Esophagus (tissue), 2 donors: ENCODE results near the gene ZCCHC4. TPM values are rescaled to one million over a fixed set of nuclear protein-coding genes. Genes with fewer than 3 reads are reported as not detected.

Experiments used
- H3K27ac ChIP-seq, 2 donors: one replicate each; pipeline ENCODE4 v1.5.1; 2013; ENCODE audit warnings: low read depth in 2 of 2, mild to moderate bottlenecking in 2 of 2, inconsistent platforms in 1 of 2, low read length in 1 of 2, moderate library complexity in 1 of 2
- H3K27me3 ChIP-seq, 2 donors: one replicate each; pipeline ENCODE4 v1.6.1; 2013; ENCODE audit warnings: low read length in 2 of 2, control low read depth in 1 of 2, mild to moderate bottlenecking in 1 of 2; ENCODE audit not compliant: insufficient read depth in 2 of 2, control insufficient read depth in 1 of 2
- H3K36me3 ChIP-seq, 2 donors: one replicate each; pipeline ENCODE4 v1.6.1; 2013; ENCODE audit warnings: low read length in 1 of 2; ENCODE audit not compliant: control insufficient read depth in 2 of 2, insufficient read depth in 2 of 2
- H3K4me1 ChIP-seq, 2 donors: one replicate each; pipeline ENCODE4 v1.6.1; 2013; ENCODE audit warnings: low read length in 1 of 2; ENCODE audit not compliant: control insufficient read depth in 2 of 2, insufficient read depth in 2 of 2
- H3K4me3 ChIP-seq, 2 donors: one replicate each; pipeline ENCODE4 v1.5.1; 2013; ENCODE audit warnings: low read length in 2 of 2, mild to moderate bottlenecking in 2 of 2, low read depth in 1 of 2, moderate library complexity in 1 of 2
- H3K9me3 ChIP-seq, 2 donors: one replicate each; pipeline ENCODE4 v1.6.1; 2013; ENCODE audit warnings: mild to moderate bottlenecking in 2 of 2, low read depth in 1 of 2, low read length in 1 of 2, moderate library complexity in 1 of 2; ENCODE audit not compliant: control insufficient read depth in 2 of 2, insufficient read depth in 1 of 2
- WGBS, 2 donors: extraction: QIAGEN DNeasy Blood & Tissue Kit; methylation state at CpG; one replicate each; pipeline ENCODE4 v1.1.7; 2013; 5-methylcytosine and 5-hydroxymethylcytosine counted together
- polyA plus RNA-seq, 2 donors: library from polyadenylated mRNA; stranded (reverse); fragments of 200-250 nt; gene quantifications; one replicate each; pipeline ENCODE4 v1.2.3, GENCODE V29; 2013
- donor health status: healthy with polysubstance abuse.
- donor health status: Bipolar disorder and iron deficiency.

The ZCCHC4 gene
- polyA plus RNA-seq, 2 donors: 3.5 to 5.9 TPM

DNA sequence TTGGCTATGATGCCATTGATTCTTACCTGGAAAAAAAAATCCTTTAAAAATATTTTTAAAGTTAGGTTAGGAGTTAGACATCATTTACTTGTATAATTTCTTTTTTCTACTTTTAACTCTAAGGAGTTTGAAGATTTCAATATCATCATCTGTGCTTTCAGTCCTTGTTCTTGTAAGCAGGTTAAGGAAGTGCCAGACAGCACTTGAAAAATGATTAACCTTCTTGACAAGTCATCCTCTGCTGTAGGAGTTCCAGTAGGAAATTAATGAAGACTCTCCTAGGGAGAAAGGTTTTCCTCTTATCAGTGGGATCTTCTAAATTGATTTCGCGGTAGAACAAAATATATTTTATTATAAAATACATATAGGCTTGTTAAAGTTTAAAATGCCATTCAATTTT, 35.4 kb downstream of the ZCCHC4 start:
- peaks cover 0 to 3% of the 10 kb centered on the region in 2 donors for H3K36me3 ChIP-seq
- 68 to 88% methylated on average over 2 of the region's 2 CpGs for WGBS, 2 donors
- no peak overlapping the region for H3K27ac ChIP-seq
- H3K4me1 ChIP-seq: no peaks in the 10 kb centered on the region
- H3K27me3 ChIP-seq: no peaks in the 10 kb centered on the region
- H3K4me3 ChIP-seq: no peak overlapping the region
- no peaks in the 10 kb centered on the region for H3K9me3 ChIP-seq

DNA sequence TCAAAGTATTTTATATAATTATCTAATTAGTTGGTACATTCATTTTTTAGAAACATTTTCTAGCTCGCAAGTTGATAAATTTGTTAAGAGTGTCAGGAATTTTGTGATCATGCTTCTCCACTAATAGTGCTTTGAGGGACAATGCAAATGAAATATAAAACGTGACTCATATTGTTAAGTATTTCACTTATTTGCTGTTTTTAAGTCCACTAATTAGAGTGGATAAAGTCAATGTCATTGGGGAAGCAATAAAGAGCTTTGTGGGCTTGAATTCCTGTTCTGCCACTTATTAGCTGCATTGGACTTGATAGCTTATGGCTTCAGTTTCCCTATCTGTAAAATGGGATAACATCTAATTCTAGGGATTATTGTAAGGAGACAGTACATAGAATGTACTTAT, 38.0 kb downstream of the ZCCHC4 start:
- no peak overlapping the region for H3K27ac ChIP-seq
- 79 to 92% methylated on average over 2 of the region's 2 CpGs for WGBS, 2 donors
- H3K36me3 ChIP-seq: peaks cover 0 to 3% of the 10 kb centered on the region in 2 donors
- no peaks in the 10 kb centered on the region for H3K4me1 ChIP-seq
- no peak overlapping the region for H3K4me3 ChIP-seq
- no peaks in the 10 kb centered on the region for H3K27me3 ChIP-seq
- no peaks in the 10 kb centered on the region for H3K9me3 ChIP-seq

DNA sequence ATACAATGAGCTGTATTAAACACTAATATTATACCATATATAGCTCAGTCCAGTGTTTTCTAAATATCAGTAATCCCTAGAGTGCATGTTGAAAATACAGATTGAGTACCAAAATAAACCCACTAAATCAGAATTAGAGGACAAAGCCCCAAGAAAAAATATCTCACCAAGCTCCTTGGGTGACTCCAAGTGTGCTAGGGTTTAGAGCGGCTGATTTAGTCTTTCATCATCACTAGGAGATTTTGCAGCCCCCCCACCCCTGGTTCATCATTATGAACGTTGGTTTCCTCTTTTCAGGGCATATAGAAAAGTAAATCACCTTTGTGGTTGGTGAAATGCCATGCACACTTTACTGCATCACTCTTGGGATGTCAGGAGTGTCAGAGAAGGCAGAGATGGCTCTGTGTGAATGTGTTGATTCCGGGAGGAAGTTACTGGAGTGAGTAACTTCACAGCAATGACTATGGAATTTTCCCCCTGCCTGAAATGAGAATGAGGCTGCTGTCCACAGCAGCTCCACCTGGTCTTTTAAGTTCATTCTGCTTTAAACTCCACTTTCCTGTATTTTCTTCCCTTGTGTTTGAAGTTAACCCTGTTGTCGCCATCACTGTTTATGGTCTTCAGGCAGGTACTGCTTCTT, 39.3 kb downstream of the ZCCHC4 start:
- H3K27me3 ChIP-seq: no peaks in the 10 kb centered on the region
- no peak overlapping the region for H3K4me3 ChIP-seq
- peaks cover 0 to under 1% of the 10 kb centered on the region in 2 donors for H3K36me3 ChIP-seq
- H3K27ac ChIP-seq: no peak overlapping the region
- no peaks in the 10 kb centered on the region for H3K9me3 ChIP-seq
- 84 to 85% methylated on average over 4 of the region's 4 CpGs for WGBS, 2 donors
- H3K4me1 ChIP-seq: no peaks in the 10 kb centered on the region

DNA sequence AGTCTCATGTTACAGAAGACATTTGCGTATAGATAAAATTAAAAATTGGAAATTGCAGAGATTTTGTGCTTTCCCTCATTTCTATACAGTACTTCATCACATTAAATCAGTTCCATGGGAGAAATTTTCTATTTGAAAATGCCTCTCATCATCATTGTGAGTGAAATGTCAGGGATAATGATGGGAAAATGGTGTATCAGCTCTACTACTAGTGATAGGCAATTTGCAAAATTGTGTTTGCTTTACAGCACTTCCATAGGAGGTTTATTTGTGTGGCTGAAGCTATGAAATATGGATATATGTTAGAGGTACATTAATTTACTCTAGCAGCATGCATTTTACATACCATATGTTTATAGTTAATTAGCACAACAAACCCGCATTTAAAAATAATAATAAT, 43.5 kb downstream of the ZCCHC4 start:
- Histone ChIP-seq H3K9me3 (no peaks in the 10 kb centered on the region), H3K4me3 (no peak overlapping the region), H3K27ac (no peak overlapping the region), H3K36me3 (no peaks in the 10 kb centered on the region), H3K4me1 (no peaks in the 10 kb centered on the region), H3K27me3 (no peaks in the 10 kb centered on the region)
- WGBS, 2 donors: 97 to 98% methylated on average over 2 of the region's 2 CpGs

DNA sequence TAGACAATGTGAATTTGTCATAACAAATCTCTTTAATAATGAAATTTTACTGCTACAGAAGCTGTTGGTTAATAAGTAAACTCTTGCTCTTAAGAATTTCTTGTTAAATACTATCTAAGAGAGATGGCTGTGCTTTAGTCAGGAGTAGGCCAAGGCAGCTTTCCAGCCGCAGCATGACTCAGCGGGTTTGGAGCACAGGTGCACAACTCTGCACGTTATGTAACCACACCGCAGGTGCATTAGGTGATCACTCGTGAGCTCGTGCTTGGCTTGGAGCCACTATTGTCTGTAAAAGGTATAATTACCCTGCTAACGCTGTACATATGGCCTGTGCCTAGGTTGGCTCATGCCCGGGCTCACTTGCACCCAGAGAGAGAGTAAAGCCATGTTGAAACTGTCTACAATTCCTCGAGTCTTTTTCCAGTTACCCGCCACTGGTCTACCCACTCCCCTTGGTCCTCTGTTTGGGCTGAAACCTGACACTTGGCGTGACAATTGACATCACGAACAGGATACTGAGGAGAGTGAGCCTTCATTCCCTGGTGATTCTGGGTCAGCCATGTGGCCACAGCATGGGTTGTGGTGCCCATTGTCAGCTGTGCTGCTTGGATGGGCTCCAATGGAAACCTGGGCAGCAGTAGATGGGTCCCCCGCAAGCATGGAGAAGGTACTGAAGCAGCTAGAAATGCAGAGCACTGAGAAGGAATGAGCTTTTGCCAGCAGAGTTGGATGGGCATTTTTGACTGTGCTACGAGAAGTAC, 46.1 kb downstream of the ZCCHC4 start:
- Histone ChIP-seq H3K27me3 (no peaks in the 10 kb centered on the region), H3K36me3 (no peaks in the 10 kb centered on the region), H3K4me3 (no peak overlapping the region), H3K27ac (no peak overlapping the region), H3K4me1 (no peaks in the 10 kb centered on the region), H3K9me3 (no peaks in the 10 kb centered on the region)
- WGBS, 2 donors: 71 to 74% methylated on average over 14 of the region's 14 CpGs

DNA sequence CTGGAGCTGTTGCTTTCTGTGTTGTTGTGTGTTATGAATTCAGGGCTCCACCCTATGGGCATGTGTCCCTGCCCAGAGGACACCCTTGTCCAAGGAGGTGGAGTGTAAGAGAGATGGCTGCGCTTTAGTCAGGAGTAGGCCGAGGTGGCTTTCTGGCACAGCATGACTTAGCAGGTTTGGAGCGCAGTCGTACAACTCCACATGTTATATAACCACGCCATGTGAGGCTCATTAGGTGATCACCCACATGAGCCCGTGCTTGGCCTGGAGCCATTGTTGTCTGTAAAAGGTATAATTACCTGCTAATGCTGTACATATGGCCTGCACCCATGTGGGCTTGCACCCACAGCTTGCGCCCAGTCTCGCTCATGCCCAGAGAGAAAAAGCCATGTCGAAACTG, 48.7 kb downstream of the ZCCHC4 start:
- WGBS, 2 donors: 97% methylated on average over 9 of the region's 9 CpGs
- H3K4me1 ChIP-seq: no peaks in the 10 kb centered on the region
- no peaks in the 10 kb centered on the region for H3K36me3 ChIP-seq
- no peaks in the 10 kb centered on the region for H3K27me3 ChIP-seq
- H3K27ac ChIP-seq: no peak overlapping the region
- H3K4me3 ChIP-seq: no peak overlapping the region
- no peaks in the 10 kb centered on the region for H3K9me3 ChIP-seq

DNA sequence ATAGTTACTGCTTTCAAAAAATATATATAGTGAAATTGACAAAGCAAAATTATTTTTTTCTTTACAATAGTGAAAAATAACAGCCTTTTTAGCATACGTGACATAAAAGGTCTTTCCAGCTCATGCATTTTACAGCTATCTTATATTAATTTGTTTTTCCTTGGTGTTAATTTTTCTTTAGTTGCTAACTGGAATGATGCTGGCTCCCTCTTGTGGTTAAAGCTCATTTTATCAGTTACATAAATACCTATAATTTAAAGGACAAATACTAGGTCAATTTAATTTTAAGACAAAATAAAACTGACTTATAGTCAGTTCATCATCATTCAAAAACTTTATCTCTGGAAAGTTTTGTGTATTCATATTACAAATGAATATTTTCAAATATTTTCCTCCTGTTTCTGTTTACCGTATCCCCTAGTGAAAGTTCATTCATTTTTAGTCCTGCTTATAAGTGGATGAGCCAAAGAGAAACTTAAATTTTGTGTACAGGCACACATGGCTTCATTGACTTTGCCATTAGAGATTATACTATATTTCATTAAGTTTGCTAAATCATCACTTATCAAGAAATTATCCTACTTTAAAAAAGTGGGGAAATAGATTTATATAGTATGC, 54.5 kb downstream of the ZCCHC4 start:
- Histone ChIP-seq H3K4me3 (no peak overlapping the region), H3K9me3 (no peaks in the 10 kb centered on the region), H3K4me1 (no peaks in the 10 kb centered on the region), H3K27me3 (no peaks in the 10 kb centered on the region), H3K27ac (no peak overlapping the region), H3K36me3 (no peaks in the 10 kb centered on the region)
- WGBS, 2 donors: 72 to 82% methylated on average over 2 of the region's 2 CpGs

DNA sequence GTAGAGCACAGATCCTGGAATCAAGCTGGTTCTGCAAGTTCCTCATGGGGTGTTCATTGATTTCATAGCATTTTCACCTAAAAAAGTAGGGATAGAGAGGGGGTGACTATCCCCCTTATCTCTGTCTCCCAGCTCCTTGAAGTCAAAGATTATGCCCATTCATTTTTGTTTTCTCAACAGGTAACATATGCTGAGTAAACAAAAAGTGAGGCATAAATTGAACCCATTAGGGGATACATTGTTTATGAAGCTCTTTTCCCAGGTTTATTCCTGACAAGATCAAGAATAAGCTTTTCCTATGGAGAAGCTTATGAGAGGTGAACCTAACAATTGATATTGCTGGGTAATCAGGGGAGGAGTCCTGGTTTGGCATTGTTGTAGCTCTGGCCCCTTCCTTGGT, 55.3 kb downstream of the ZCCHC4 start:
- Histone ChIP-seq H3K36me3 (no peaks in the 10 kb centered on the region), H3K4me1 (no peaks in the 10 kb centered on the region), H3K27me3 (no peaks in the 10 kb centered on the region), H3K9me3 (no peaks in the 10 kb centered on the region), H3K27ac (no peak overlapping the region), H3K4me3 (no peak overlapping the region)

DNA sequence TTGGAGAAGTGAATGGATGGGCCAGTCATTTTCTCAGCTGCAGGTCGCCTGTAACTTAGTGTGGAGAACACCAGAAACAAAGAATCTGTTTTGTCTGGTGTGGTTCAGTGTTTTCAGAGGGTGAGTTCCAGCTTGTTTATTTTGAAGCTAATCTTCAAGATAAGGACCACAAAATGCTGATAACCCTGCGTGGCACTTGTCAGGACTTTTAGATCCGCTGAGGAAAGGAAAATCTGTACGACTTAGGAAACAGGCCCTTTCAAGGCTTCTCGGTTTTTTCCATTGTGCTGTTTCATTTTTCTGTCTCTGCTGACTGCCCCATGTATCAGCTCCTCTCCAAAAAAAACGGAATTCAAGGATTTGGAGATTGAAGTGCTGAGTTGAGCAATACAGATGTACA, 55.7 kb downstream of the ZCCHC4 start:
- Histone ChIP-seq H3K4me3 (no peak overlapping the region), H3K36me3 (no peaks in the 10 kb centered on the region), H3K27ac (no peak overlapping the region), H3K9me3 (no peaks in the 10 kb centered on the region), H3K4me1 (no peaks in the 10 kb centered on the region), H3K27me3 (no peaks in the 10 kb centered on the region)
- WGBS, 2 donors: 75 to 82% methylated on average over 6 of the region's 6 CpGs
